Activated T-helper 2 cell treated with anti-CD3 and anti-CD28 coated beads, Interferon-gamma antibody, Interleukin-2, Interleukin-4, amounts not matched to agents 10 μg/mL and 5 μg/mL and 100 μg/mL, durations not matched to agents 14 hours and 24 hours and 36 hours (primary cell): Measurements from ENCODE around the gene AHRR. TPM values are rescaled to one million over a fixed set of nuclear protein-coding genes. Genes with fewer than 3 reads are reported as not detected.
"Not testable (repeated sequence)": the region's sequence is repeated elsewhere in the genome, so short reads cannot be mapped to it uniquely, and the experiment has no call there.

Experiments
- DNase-seq: peaks from one replicate; pipeline ENCODE4 v3.0.0; 2021; ENCODE audit warnings: low spot score
- H3K27ac Mint-ChIP-seq: one replicate; pipeline ENCODE4 v1.8.0; 2021; ENCODE audit warnings: mixed read lengths
- H3K27me3 Mint-ChIP-seq: one replicate; pipeline ENCODE4 v1.8.0; 2021; ENCODE audit warnings: low read depth, mixed read lengths
- H3K36me3 Mint-ChIP-seq: one replicate; pipeline ENCODE4 v1.8.0; 2021; ENCODE audit warnings: low read depth, mixed read lengths
- H3K4me1 Mint-ChIP-seq: one replicate; pipeline ENCODE4 v1.8.0; 2021; ENCODE audit warnings: low read depth, mixed read lengths
- H3K4me3 Mint-ChIP-seq: one replicate; pipeline ENCODE4 v1.8.0; 2021; ENCODE audit warnings: low read depth, mild to moderate bottlenecking, moderate library complexity, mixed read lengths
- H3K9me3 Mint-ChIP-seq: one replicate; pipeline ENCODE4 v1.8.0; 2021; ENCODE audit warnings: mixed read lengths
- intact Hi-C: fragments of 100-400 bp; cut with micrococcal nuclease; formaldehyde crosslinking; loops from one replicate; pipeline ENCODE4 v1.15.1; 2023
- total RNA-seq: library from RNA; stranded (reverse); gene quantifications from 2 replicates; pipeline ENCODE4 v1.2.3, GENCODE V29; 2022

Gene AHRR
- total RNA-seq, 1 donor from 2014 or later: 34.9 TPM

- Mint-ChIP-seq H3K4me1 (peaks cover 35% of the 10 kb centered on the region), H3K36me3 (peaks cover 43% of the 10 kb centered on the region), H3K9me3 (no peaks in the 10 kb centered on the region), H3K27me3 (no peaks in the 10 kb centered on the region), H3K27ac (peak overlapping the region; percentile 92), H3K4me3 (no peak overlapping the region)
- DNase-seq: no peak
- intact Hi-C loops: no loop called here
These were observed 77.2 kb downstream of the AHRR start for GRCh38 chr5:398475-399295.

- Mint-ChIP-seq H3K9me3 (no peaks in the 10 kb centered on the region), H3K27me3 (no peaks in the 10 kb centered on the region), H3K4me3 (peak overlapping the region; percentile 63), H3K36me3 (peaks cover 48% of the 10 kb centered on the region), H3K4me1 (peaks cover 33% of the 10 kb centered on the region), H3K27ac (peak overlapping the region; percentile 92)
- peak; percentile 58 for DNase-seq
- intact Hi-C loops: no loop called here
These were observed 78.1 kb downstream of the AHRR start for GRCh38 chr5:399296-400281.

- H3K27me3 Mint-ChIP-seq: no peaks in the 10 kb centered on the region
- peaks cover 30% of the 10 kb centered on the region for H3K4me1 Mint-ChIP-seq
These were observed 79.0 kb downstream of the AHRR start for GRCh38 chr5:400282-401145.

GRCh38 chr5:401146-402034 lies 79.9 kb downstream of the AHRR start:
- intact Hi-C loops: no loop called here
- DNase-seq: peak; percentile 8
- H3K27me3 Mint-ChIP-seq: no peaks in the 10 kb centered on the region
- H3K4me3 Mint-ChIP-seq: no peak overlapping the region
- peaks cover 57% of the 10 kb centered on the region for H3K36me3 Mint-ChIP-seq
- no peaks in the 10 kb centered on the region for H3K9me3 Mint-ChIP-seq
- no peak overlapping the region for H3K27ac Mint-ChIP-seq
- H3K4me1 Mint-ChIP-seq: peaks cover 30% of the 10 kb centered on the region

More at GRCh38 chr5:400282-401145, 79.0 kb downstream of the AHRR start:
- Mint-ChIP-seq H3K36me3 (peaks cover 49% of the 10 kb centered on the region), H3K27ac (peak overlapping the region; percentile 92), H3K4me3 (peak overlapping the region; percentile 63), H3K9me3 (no peaks in the 10 kb centered on the region)
- intact Hi-C loops: no loop called here
- DNase-seq: peak; percentile 4

- H3K36me3 Mint-ChIP-seq: peaks cover 64% of the 10 kb centered on the region
- intact Hi-C loops: not testable (repeated sequence)
These were observed 80.7 kb downstream of the AHRR start for GRCh38 chr5:402219-402614.

GRCh38 chr5:402615-403359 lies 81.3 kb downstream of the AHRR start:
- H3K4me1 Mint-ChIP-seq: peaks cover 34% of the 10 kb centered on the region
- peaks cover 66% of the 10 kb centered on the region for H3K36me3 Mint-ChIP-seq
- no peak overlapping the region for H3K4me3 Mint-ChIP-seq
- no peaks in the 10 kb centered on the region for H3K27me3 Mint-ChIP-seq
- no peak for DNase-seq
- intact Hi-C loops: no loop called here
- peak overlapping the region; percentile 57 for H3K27ac Mint-ChIP-seq
- H3K9me3 Mint-ChIP-seq: no peaks in the 10 kb centered on the region

More at GRCh38 chr5:402219-402614, 80.7 kb downstream of the AHRR start:
- not testable (repeated sequence) for H3K4me3 Mint-ChIP-seq, H3K27ac Mint-ChIP-seq, H3K9me3 Mint-ChIP-seq, H3K27me3 Mint-ChIP-seq, DNase-seq
- peaks cover 33% of the 10 kb centered on the region for H3K4me1 Mint-ChIP-seq

- peaks cover 69% of the 10 kb centered on the region for H3K36me3 Mint-ChIP-seq
- no peak overlapping the region for H3K4me3 Mint-ChIP-seq
- no peaks in the 10 kb centered on the region for H3K27me3 Mint-ChIP-seq
- no peak overlapping the region for H3K27ac Mint-ChIP-seq
- H3K9me3 Mint-ChIP-seq: no peaks in the 10 kb centered on the region
- no peak for DNase-seq
- peaks cover 36% of the 10 kb centered on the region for H3K4me1 Mint-ChIP-seq
- intact Hi-C loops: no loop called here
These were observed 82.5 kb downstream of the AHRR start for GRCh38 chr5:403995-404394.

GRCh38 chr5:404666-405241 lies 83.2 kb downstream of the AHRR start:
- Mint-ChIP-seq H3K27me3 (no peaks in the 10 kb centered on the region), H3K4me1 (peaks cover 31% of the 10 kb centered on the region), H3K9me3 (no peaks in the 10 kb centered on the region), H3K36me3 (peaks cover 71% of the 10 kb centered on the region), H3K27ac (no peak overlapping the region), H3K4me3 (no peak overlapping the region)
- no peak for DNase-seq
- intact Hi-C loops: no loop called here

- H3K4me1 Mint-ChIP-seq: peaks cover 25% of the 10 kb centered on the region
- H3K27me3 Mint-ChIP-seq: no peaks in the 10 kb centered on the region
- no peak for DNase-seq
- no peak overlapping the region for H3K27ac Mint-ChIP-seq
- H3K9me3 Mint-ChIP-seq: no peaks in the 10 kb centered on the region
- no peak overlapping the region for H3K4me3 Mint-ChIP-seq
- H3K36me3 Mint-ChIP-seq: peaks cover 67% of the 10 kb centered on the region
- intact Hi-C loops: no loop called here
These were observed 83.9 kb downstream of the AHRR start for GRCh38 chr5:405421-405820.

GRCh38 chr5:406041-406440 lies 84.5 kb downstream of the AHRR start:
- H3K36me3 Mint-ChIP-seq: peaks cover 65% of the 10 kb centered on the region
- no peak overlapping the region for H3K4me3 Mint-ChIP-seq
- H3K9me3 Mint-ChIP-seq: no peaks in the 10 kb centered on the region
- intact Hi-C loops: no loop called here
- no peak for DNase-seq
- no peaks in the 10 kb centered on the region for H3K27me3 Mint-ChIP-seq
- H3K27ac Mint-ChIP-seq: no peak overlapping the region
- H3K4me1 Mint-ChIP-seq: peaks cover 27% of the 10 kb centered on the region

- Mint-ChIP-seq H3K4me1 (peaks cover 28% of the 10 kb centered on the region), H3K36me3 (peaks cover 63% of the 10 kb centered on the region), H3K4me3 (no peak overlapping the region), H3K27ac (no peak overlapping the region), H3K27me3 (no peaks in the 10 kb centered on the region), H3K9me3 (no peaks in the 10 kb centered on the region)
- no peak for DNase-seq
- intact Hi-C loops: no loop called here
These were observed 85.5 kb downstream of the AHRR start for GRCh38 chr5:407051-407450.
